GM21576 (cell line): ENCODE results near the gene MARCHF3.
"Not testable (repeated sequence)": the region's sequence is repeated elsewhere in the genome, so short reads cannot be mapped to it uniquely, and the experiment has no call there.

Experiments used
- ATAC-seq: cut with Tn5 transposase; IDR thresholded peaks from one replicate; pipeline ENCODE4 v1.9.1; 2021; ENCODE audit warnings: mild to moderate bottlenecking, moderate library complexity; ENCODE audit not compliant: unreplicated experiment

MARCHF3 gene

DNA sequence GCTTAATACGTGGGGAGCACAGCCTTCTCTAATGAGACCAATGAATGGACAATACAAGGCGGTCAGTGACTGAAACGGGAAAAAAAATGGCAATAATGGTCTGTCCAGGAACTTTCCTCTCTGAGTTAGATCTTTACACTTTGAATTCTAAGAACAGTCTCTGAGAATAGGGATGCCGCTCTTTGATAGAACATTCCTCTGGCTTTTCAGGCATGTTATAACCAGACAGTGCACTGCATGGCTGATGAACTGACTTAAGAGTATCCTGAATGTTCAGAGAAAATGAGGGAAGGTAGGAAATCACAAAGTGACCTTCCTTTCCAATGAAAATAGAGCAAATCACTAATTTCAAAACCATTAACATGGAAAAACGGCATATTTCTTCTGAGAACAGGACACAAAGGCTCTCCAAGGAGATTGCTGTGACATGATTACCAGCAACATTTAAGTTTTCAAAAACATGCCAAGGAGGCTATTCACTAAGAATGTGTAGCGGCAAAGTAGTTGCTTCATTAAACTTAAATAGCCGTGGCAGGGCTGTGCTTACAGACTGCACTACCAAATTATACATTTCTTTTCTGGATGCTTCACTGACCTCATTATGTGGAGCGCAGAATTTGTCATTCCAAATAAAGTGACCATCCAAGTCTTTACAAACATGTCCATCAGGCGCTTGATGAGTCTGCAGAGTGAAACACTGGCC lies 105.9 kb downstream of the MARCHF3 start:
- no peak for ATAC-seq

- no peak for ATAC-seq
Measured at GRCh38 chr5:126921241-126922091, 108.9 kb downstream of the MARCHF3 start.

DNA sequence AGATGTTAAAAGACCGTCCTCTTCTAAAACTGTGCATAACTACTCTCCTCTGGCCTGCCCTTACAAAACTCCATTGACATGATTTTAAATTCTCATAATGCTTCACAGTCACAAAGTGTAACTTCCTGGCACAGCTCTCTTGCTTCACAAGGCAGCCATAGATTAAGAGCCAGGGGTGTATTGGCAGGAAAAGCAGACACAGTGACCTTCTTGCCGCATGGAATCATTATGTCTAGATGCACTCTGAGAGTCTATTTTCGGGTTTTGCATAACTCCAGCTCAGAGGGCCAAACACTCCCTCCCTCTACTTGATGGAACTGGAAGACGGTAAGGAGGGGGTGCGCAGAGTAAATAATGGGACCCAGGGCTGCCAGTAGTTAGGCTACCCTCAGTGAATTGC lies 110.1 kb downstream of the MARCHF3 start:
- no peak for ATAC-seq

- ATAC-seq: no peak
Measured at GRCh38 chr5:126919566-126919965, 110.8 kb downstream of the MARCHF3 start.

DNA sequence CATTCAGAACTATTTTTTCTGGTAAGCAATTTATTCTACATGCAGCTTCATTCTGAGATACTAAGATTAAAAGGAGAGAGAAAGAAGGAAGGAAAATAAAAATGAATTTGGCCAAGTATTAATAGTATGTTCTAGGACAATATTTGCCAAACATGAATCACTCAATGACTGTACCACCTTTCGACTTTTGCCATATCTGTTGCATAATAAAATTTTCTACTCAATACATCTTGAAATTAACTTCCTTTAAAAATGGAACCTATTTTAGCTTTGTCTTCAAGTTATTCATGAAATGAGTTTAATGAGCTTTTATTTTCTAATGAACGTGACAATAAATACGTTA lies 111.8 kb downstream of the MARCHF3 start:
- ATAC-seq: no peak

DNA sequence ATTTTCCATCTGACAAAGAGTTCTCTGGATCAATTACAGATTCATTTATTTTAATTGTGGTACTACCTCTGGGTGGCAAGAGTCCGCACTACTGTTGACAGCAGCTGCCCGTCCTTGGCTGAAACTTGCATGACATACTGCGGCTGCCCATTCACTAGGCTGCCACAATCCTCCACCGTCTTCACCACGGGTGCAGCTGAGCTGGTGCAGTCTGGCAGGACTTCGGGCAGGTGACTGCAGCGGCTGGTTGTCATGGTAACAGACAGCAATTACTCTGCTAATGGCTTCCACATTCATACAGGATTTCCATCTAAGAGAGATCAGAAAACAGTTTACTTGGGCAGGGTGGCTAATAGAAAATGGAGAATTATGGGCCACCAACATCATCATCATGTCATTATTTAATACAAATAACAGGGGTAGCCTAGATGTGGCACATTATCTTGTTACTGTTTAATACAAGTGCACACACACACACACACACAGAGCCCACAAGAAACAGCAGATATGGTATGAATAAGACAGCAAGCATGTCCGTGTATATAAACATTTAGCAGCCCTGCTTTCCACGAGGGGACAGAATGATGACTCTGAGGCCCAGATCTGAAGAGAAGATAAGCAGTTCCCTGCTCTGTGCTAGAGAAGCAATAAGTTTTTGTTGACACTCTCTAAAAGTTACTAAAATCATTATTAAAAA lies 112.3 kb downstream of the MARCHF3 start:
- ATAC-seq: no peak

- no peak for ATAC-seq
Measured at GRCh38 chr5:126915496-126915895, 114.9 kb downstream of the MARCHF3 start.

GRCh38 chr5:126914801-126915436 lies 115.4 kb downstream of the MARCHF3 start:
- no peak for ATAC-seq

GRCh38 chr5:126912616-126913200 lies 117.7 kb downstream of the MARCHF3 start:
- no peak for ATAC-seq

GRCh38 chr5:126911986-126912385 lies 118.4 kb downstream of the MARCHF3 start:
- no peak for ATAC-seq

- no peak for ATAC-seq
Measured at GRCh38 chr5:126909856-126910255, 120.5 kb downstream of the MARCHF3 start.

- ATAC-seq: not testable (repeated sequence)
Measured at GRCh38 chr5:126904407-126904806, 126.0 kb downstream of the MARCHF3 start.

- no peak for ATAC-seq
Measured at GRCh38 chr5:126900796-126901195, 129.6 kb downstream of the MARCHF3 start.

DNA sequence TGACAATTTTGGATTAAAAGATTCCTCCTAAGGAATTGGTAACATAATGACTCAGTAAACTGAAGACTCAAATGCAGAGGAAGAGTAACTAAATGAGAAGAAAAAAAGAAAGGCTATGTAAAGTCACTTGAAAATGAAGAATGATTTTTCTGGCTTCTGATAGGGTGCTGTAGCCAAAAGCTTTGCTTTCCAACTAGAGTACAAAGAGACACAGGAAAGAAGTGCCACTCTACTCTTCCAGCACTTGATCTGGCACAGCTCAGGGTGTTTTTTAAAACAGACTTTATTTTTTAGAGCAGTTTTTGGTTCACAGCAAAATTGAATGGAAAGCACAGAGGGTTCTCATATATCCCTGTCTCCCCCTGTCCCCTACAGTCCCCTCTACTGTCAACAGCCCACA lies 130.9 kb downstream of the MARCHF3 start:
- no peak for ATAC-seq

DNA sequence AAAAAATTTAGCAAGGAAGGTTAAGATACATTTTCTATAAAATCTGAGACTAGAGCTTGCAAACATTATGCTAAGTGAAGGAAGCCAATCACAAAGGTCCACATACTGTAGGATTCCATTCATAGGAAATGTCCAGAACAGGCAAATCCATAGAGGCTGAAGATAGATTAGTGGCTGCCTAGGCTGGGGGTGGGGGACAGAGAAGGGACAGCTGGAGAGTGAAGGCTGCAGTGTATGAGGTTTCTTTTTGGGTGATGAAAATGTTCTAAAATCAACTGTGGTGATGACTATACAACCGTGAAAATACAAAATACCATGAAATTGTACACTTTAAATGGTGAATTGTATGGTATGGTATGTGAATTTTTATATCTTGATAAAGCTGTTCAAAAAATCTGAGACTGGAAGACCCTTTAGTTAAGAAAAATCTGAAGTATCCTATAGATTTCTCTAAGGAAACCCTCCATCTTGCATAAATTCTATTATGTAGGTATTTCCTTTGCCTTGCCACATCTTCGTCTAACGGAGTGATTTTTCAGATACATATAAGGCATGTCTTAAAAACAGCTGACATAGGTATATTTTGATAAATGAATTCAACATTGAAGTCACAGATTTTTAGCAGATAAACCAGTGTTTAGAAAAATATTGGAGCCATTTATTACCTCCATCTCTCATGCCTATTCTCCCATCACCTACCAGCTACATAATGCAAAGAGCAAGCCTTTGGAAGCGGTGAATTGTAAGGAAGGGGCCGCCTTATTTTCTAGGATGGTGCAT lies 132.3 kb downstream of the MARCHF3 start:
- no peak for ATAC-seq

DNA sequence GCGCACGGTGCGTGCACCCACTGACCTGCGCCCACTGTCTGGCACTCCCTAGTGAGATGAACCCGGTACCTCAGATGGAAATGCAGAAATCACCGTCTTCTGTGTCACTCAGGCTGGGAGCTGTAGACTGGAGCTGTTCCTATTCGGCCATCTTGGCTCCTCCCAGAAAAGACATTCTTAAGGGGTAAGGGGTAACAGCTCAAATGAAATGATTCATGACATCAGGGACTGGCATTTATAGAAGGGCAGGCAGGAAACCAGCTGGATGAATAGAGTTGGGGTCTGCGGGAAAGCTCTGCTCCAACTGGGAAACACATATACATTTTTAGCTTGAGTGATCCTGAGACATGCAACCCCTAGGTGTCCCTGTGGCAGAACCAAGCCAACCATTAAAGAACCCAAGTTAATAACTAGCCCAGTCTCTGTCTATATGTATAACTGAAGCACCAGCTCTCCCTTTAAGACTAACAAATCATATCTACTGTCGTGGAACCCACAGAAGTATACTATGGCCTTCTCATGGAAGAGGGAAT lies 134.1 kb downstream of the MARCHF3 start:
- ATAC-seq: no peak

- ATAC-seq: not testable (repeated sequence)
Measured at GRCh38 chr5:126895712-126896111, 134.6 kb downstream of the MARCHF3 start.

DNA sequence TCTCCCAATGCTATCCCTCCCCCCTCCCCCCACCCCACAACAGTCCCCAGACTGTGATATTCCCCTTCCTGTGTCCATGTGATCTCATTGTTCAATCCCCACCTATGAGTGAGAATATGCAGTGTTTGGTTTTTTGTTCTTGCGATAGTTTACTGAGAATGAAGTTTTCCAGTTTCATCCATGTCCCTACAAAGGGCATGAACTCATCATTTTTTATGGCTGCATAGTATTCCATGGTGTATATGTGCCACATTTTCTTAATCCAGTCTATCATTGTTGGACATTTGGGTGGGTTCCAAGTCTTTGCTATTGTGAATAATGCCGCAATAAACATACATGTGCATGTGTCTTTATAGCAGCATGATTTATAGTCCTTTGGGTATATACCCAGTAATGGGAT lies 139.9 kb downstream of the MARCHF3 start:
- ATAC-seq: not testable (repeated sequence)

GRCh38 chr5:126888175-126888574 lies 142.2 kb downstream of the MARCHF3 start:
- no peak for ATAC-seq

DNA sequence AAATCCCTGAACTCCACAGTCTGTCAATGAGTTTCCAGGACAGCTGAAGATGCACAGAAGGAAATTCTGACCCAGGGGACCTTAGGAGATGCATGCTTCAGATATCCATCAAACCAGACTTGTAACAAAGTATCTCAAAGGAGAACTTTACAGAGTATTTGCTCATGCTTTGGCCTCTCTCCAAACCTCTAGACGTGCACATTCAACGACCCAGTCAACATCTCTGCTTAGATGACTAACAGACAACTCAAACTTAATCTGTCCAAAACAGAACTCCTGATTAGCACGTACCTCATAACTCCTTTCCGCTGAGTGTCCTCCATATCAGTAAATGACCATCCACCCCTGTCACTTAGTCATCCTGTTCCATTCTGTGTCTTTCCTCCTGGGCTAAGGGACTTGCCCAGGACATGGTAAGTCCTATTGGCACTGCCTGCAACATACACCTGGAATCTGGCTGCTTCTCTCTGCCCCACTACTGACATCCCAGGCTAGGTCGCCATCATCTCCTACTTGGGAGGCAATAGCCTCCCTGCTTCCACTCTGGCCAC lies 146.0 kb downstream of the MARCHF3 start:
- ATAC-seq: no peak
